ENCODE results near the gene ATP6V1C2.

The ATP6V1C2 gene

GRCh38 chr2:10784719-10785118 lies 63.3 kb downstream of the ATP6V1C2 start:
- Histone ChIP-seq H3K4me1 (ENCODE audit: low read length) (peaks cover 5% of the 10 kb centered on the region; the same call in 1 of the 2 replicates), H3K36me3 (replicated peaks; ENCODE audit: insufficient read depth, low read length) (peaks cover 48% of the 10 kb centered on the region), H3K9me3 (replicated peaks; ENCODE audit: insufficient read depth, low read length) (no peaks in the 10 kb centered on the region), H3K9ac (ENCODE audit: low read length) (no peak overlapping the region), H3K79me2 (ENCODE audit: low read length) (peaks cover 53% of the 10 kb centered on the region), H3K4me3 (ENCODE audit: low read length) (no peak overlapping the region), H3F3A (ENCODE audit: insufficient read depth, low read length) (peaks cover 3% of the 10 kb centered on the region; the same call in 1 of the 2 replicates), H3K27me3 (replicated peaks; ENCODE audit: insufficient read depth, low read length) (no peaks in the 10 kb centered on the region), H3K4me2 (ENCODE audit: low read depth, low read length) (no peak overlapping the region), H3K27ac (ENCODE audit: low read length) (no peak overlapping the region), H4K20me1 (ENCODE audit: insufficient read depth, low read length) (no peaks in the 10 kb centered on the region; the same call in 1 of the 2 replicates), H3K9me2 (replicated peaks; ENCODE audit: insufficient read depth, low read length) (no peaks in the 10 kb centered on the region), H2AFZ (ENCODE audit: low read length) (no peak overlapping the region)
- DNase-seq: no peak
- TF ChIP-seq EZH2 (optimal IDR thresholded peaks at IDR 0.05; ENCODE audit: low read depth, low read length): no peak

GRCh38 chr2:10785260-10785659 lies 63.8 kb downstream of the ATP6V1C2 start:
- Histone ChIP-seq H3K4me3 (ENCODE audit: low read length) (no peak overlapping the region), H2AFZ (ENCODE audit: low read length) (no peak overlapping the region), H3K4me2 (ENCODE audit: low read depth, low read length) (no peak overlapping the region), H3K9ac (ENCODE audit: low read length) (no peak overlapping the region), H3K9me3 (replicated peaks; ENCODE audit: insufficient read depth, low read length) (no peaks in the 10 kb centered on the region), H3K9me2 (replicated peaks; ENCODE audit: insufficient read depth, low read length) (no peaks in the 10 kb centered on the region), H4K20me1 (ENCODE audit: insufficient read depth, low read length) (no peaks in the 10 kb centered on the region; the same call in 1 of the 2 replicates), H3F3A (ENCODE audit: insufficient read depth, low read length) (peaks cover 5% of the 10 kb centered on the region), H3K27me3 (replicated peaks; ENCODE audit: insufficient read depth, low read length) (no peaks in the 10 kb centered on the region), H3K36me3 (replicated peaks; ENCODE audit: insufficient read depth, low read length) (peaks cover 48% of the 10 kb centered on the region), H3K4me1 (ENCODE audit: low read length) (peaks cover 10% of the 10 kb centered on the region), H3K27ac (ENCODE audit: low read length) (no peak overlapping the region), H3K79me2 (ENCODE audit: low read length) (peaks cover 54% of the 10 kb centered on the region)
- DNase-seq: no peak
- TF ChIP-seq EZH2phosphoT487 (IDR thresholded peaks at IDR 0.05; ENCODE audit: low read length) (no peak), CTCF (IDR thresholded peaks at IDR 0.05; ENCODE audit: low read length) (no peak), EZH2 (optimal IDR thresholded peaks at IDR 0.05; ENCODE audit: low read depth, low read length) (no peak)

GRCh38 chr2:10786240-10786982 lies 65.0 kb downstream of the ATP6V1C2 start:
- H4K20me1 ChIP-seq (ENCODE audit: insufficient read depth, low read length): no peaks in the 10 kb centered on the region; the same call in 1 of the 2 replicates
- no peak overlapping the region for H3K9ac ChIP-seq (ENCODE audit: low read length)
- no peak for TF ChIP-seq CTCF (IDR thresholded peaks at IDR 0.05; ENCODE audit: low read length)
- TF ChIP-seq EZH2 (optimal IDR thresholded peaks at IDR 0.05; ENCODE audit: low read depth, low read length): no peak
- no peak for TF ChIP-seq EZH2phosphoT487 (IDR thresholded peaks at IDR 0.05; ENCODE audit: low read length)
- no peaks in the 10 kb centered on the region for H3K27me3 ChIP-seq (replicated peaks; ENCODE audit: insufficient read depth, low read length)
- DNase-seq: no peak
- H3F3A ChIP-seq (ENCODE audit: insufficient read depth, low read length): peaks cover 17% of the 10 kb centered on the region
- H3K79me2 ChIP-seq (ENCODE audit: low read length): peaks cover 54% of the 10 kb centered on the region
- no peak overlapping the region for H3K4me2 ChIP-seq (ENCODE audit: low read depth, low read length)
- no peak overlapping the region for H3K27ac ChIP-seq (ENCODE audit: low read length)
- H3K4me3 ChIP-seq (ENCODE audit: low read length): no peak overlapping the region
- peaks cover 19% of the 10 kb centered on the region for H3K4me1 ChIP-seq (ENCODE audit: low read length)
- no peaks in the 10 kb centered on the region for H3K9me2 ChIP-seq (replicated peaks; ENCODE audit: insufficient read depth, low read length)
- H2AFZ ChIP-seq (ENCODE audit: low read length): no peak overlapping the region
- peaks cover 48% of the 10 kb centered on the region for H3K36me3 ChIP-seq (replicated peaks; ENCODE audit: insufficient read depth, low read length)
- H3K9me3 ChIP-seq (replicated peaks; ENCODE audit: insufficient read depth, low read length): no peaks in the 10 kb centered on the region

All from MM.1S (cell line).